Measurements from ENCODE around the gene FAM107B. TPM values are rescaled to one million over a fixed set of nuclear protein-coding genes. Genes with fewer than 3 reads are reported as not detected.

Gene FAM107B
- total and polyA plus RNA-seq, 8 donors = 22.6 to 105 (median 54.5) TPM

DNA sequence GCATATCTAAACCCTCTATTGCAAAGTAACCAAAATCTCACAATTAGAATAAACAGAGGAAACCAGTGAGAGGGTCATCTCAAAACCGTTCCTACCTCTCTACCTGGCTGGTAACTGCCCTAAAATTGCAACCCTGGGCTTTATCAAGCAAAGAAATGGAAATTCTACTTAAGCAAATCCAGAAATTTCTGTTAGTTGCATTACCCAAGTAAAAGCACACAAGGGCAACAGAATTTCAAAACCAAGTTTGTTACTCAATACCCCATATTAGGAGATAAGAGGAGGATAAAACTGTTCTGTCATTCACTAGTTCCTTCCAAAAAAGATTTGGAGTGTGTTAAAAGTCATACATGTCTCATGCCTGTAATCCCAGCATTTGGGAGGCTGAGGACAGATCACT is 195.3 kb downstream of the FAM107B start:
- peak in 2 of 4 donors; percentile 13 to 28 for ATAC-seq
- H3K4me1 ChIP-seq = peaks cover 7 to 43% (median 36%) of the 10 kb centered on the region in 3 donors
- 39% methylated on average over 1 of the region's 1 CpG for WGBS, 2 donors
- H3K27me3 ChIP-seq = no peaks in the 10 kb centered on the region
- intact Hi-C loops (cut with DNase I) = no loop called here
- H3K9me3 ChIP-seq = no peaks in the 10 kb centered on the region
- DNase-seq = no peak
- no peaks in the 10 kb centered on the region for H3K36me3 ChIP-seq
- TF ChIP-seq, protein P1, sequence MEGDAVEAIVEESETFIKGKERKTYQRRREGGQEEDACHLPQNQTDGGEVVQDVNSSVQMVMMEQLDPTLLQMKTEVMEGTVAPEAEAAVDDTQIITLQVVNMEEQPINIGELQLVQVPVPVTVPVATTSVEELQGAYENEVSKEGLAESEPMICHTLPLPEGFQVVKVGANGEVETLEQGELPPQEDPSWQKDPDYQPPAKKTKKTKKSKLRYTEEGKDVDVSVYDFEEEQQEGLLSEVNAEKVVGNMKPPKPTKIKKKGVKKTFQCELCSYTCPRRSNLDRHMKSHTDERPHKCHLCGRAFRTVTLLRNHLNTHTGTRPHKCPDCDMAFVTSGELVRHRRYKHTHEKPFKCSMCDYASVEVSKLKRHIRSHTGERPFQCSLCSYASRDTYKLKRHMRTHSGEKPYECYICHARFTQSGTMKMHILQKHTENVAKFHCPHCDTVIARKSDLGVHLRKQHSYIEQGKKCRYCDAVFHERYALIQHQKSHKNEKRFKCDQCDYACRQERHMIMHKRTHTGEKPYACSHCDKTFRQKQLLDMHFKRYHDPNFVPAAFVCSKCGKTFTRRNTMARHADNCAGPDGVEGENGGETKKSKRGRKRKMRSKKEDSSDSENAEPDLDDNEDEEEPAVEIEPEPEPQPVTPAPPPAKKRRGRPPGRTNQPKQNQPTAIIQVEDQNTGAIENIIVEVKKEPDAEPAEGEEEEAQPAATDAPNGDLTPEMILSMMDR (IDR thresholded peaks at IDR 0.05) = no peak
- FAIRE-seq = no peak
- H3K4me3 ChIP-seq = no peak overlapping the region
- H3K27ac ChIP-seq = peak overlapping the region; percentile 20 to 86 (median 58)

DNA sequence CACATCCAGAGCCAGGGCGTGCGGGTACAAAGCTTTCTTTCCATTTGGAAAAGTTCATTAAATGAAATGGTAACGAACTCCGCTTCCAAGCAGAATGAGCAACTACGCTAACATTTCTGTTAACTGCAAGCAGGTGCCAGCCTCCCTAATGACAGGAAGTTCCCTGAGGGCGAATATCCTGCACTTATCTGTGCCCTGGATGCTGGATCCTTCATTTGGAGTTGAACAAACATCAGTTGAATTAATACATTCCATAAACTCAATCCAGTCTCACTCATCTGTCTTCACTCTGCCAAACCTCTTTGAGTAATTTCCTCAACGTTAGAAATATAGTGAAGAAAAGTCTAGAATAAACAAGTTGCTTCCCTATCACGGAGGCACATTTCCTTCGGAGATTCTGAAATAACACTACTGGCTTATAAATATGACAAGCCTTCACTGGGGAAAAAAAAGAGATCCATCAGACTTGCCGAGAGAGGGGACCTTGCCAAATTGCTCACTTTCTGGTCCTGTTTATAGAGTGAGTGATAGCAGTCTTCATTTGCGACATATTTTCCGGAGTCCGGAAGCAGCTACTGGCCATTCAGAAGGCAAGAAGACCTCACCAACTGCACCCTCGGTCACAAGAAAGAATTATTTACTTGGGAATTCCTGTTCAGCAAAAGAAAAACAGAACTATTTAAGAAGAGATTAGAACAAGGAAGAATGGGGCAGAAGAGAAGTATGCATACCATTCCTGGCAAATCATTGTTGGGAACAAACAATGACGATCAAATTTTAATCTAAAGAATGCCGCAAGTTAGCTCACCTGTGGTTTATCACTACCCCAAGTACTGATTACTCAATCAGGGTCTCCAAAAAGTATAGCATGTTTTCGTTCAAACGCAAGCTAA is 196.4 kb downstream of the FAM107B start:
- 29 to 31% methylated on average over 18 of the region's 18 CpGs for WGBS, 2 donors
- intact Hi-C loops (cut with DNase I) = no loop called here
- ATAC-seq (peak; percentile 53 to 73 (median 70)), DNase-seq (no peak), FAIRE-seq (no peak)
- Histone ChIP-seq H3K9me3 (no peaks in the 10 kb centered on the region), H3K4me1 (peaks cover 7 to 43% (median 37%) of the 10 kb centered on the region in 3 donors), H3K4me3 (peak overlapping the region in 2 of 4 donors; percentile 4 to 10), H3K27me3 (no peaks in the 10 kb centered on the region), H3K36me3 (no peaks in the 10 kb centered on the region), H3K27ac (peak overlapping the region; percentile 20 to 86 (median 58))
- TF ChIP-seq, protein P1 (IDR thresholded peaks at IDR 0.05) = no peak

DNA sequence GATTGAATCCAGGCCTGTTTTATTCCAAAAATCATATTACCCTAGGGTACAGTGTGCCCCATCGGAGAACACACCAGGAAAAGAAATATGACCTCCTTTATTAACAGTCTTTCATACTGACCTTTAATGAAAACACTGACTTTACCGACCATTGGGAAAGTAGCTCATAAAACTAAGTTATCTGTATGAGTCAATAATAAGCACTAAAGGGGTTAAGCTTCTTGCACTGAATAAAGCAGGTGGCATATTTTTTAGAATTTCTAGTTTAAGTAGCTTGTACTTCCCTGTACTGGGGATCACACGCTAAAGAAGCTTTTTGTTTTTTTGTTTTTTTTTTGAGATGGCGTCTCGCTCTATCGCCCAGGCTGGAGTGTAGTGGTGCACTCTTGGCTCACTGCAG is 199.8 kb downstream of the FAM107B start:
- ATAC-seq = no peak
- WGBS, 2 donors = 82 to 88% methylated on average over 6 of the region's 6 CpGs

DNA sequence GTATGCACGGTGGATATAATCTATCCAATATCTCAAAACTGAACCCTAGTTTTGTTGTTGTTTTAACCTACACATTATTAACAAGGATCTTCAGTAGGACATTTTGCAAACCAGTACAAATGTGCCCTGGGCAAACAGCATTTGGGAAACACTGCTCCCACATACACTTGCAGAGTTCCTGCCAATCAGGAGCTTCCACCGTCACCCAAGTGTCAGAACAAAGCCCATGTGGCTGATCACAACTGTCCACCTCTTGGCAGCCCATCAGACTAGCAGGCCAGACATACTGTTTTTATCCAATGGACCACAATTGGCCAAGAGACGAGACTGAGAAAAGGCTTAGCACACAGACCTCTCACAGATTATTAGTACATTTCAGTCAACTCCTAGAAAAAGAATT is 200.4 kb downstream of the FAM107B start:
- DNase-seq = no peak
- intact Hi-C loops (cut with DNase I) = no loop called here
- H3K27ac ChIP-seq = peak overlapping the region in 1 of 4 donors; percentile 20
- no peaks in the 10 kb centered on the region for H3K27me3 ChIP-seq
- TF ChIP-seq, protein P1 (IDR thresholded peaks at IDR 0.05) = no peak
- H3K4me3 ChIP-seq = no peak overlapping the region
- no peaks in the 10 kb centered on the region for H3K36me3 ChIP-seq
- H3K4me1 ChIP-seq = peaks cover 35 to 56% (median 55%) of the 10 kb centered on the region in 3 donors
- 81 to 83% methylated on average over 3 of the region's 3 CpGs for WGBS, 2 donors
- no peak for ATAC-seq
- no peak for FAIRE-seq
- no peaks in the 10 kb centered on the region for H3K9me3 ChIP-seq

More for the DNA sequence above, 199.8 kb downstream of the FAM107B start:
- intact Hi-C loops (cut with DNase I) = no loop called here
- Histone ChIP-seq H3K4me1 (peaks cover 32 to 56% (median 56%) of the 10 kb centered on the region in 3 donors), H3K27ac (no peak overlapping the region), H3K36me3 (no peaks in the 10 kb centered on the region), H3K9me3 (no peaks in the 10 kb centered on the region), H3K4me3 (no peak overlapping the region), H3K27me3 (no peaks in the 10 kb centered on the region)
- DNase-seq = no peak
- TF ChIP-seq, protein P1 (IDR thresholded peaks at IDR 0.05) = no peak
- no peak for FAIRE-seq

Data from pancreas (tissue), 10 donors.